Ecto neural progenitor cell (in vitro differentiated cells): ENCODE measurements around the gene CLK3.
"Not testable (repeated sequence)": the region's sequence is repeated elsewhere in the genome, so short reads cannot be mapped to it uniquely, and the experiment has no call there.

ENCODE experiments used
- DNase-seq: peaks from one replicate; pipeline ENCODE4 v3.0.0-alpha.2; 2018; ENCODE audit warnings: low spot score

Gene CLK3

DNA sequence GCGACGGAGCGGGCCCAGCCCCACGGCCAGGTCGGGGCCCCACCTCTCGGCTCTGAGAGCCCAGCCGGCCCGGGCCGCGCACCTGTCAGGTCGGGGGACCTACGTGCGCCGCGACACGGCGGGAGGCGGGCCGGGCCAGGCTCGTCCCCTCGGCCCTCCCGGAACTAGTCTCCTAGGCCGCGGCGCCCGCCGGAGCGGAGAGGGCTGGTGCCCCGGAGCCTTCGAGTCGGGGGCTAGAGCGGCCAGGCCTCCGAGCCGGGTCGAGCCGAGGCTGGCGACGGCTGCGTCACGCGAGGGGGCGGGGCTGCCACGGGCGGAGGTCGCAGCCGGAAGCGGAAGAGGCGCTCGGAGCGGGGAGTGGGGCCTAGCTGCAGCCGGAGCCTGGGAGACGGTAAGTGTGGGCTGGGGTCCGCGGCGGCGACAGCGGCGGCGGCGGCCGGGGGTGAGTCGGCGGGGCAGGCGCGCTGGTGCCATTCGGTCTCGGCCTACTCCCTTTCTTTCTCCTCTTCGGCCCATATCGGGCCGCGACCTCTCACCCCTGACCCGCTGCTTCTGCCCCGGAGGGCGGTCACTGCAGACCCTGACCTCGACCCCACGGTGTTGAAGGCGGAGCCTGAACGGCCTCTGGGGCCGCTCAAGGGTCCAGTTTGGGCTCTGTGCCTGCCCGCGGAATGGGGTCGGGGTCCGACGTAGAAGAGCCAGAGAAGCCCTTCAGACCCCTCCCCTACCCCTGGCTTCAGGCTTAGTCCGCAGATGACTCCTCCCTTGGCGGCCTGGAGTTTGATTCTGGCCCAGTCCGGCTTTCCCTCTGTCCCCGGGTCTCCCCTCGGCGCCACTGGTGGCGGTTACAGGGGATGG is at the start of gene CLK3:
Gene CLK3 (plus strand): TSS at position 329 of the 858 bp plus-strand sequence. CDS start 3,361 bp downstream, outside the sequence.
- DNase-seq = peak; percentile 97

- DNase-seq = no peak
Measured at GRCh38 chr15:74568594-74568993, 47.0 kb upstream of the CLK3 start.

DNA sequence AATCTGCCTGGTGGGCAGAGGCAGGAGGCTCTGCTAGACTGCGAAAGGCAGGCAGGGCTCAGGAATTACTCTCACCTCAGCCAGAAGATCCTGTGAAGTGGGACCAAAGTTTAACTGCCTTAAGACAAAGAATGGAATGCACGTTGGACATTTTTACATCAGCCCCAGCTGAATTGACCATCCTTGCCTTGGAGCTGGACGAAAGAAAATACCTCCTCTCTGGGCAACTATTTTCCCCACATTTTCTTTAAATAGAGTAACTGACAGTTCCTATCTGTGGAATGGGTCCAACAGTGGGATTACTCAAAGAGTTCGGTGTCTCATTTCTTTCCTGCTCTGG is 45.9 kb upstream of the CLK3 start:
- DNase-seq = no peak

- DNase-seq = no peak
Measured at GRCh38 chr15:74571191-74571590, 44.4 kb upstream of the CLK3 start.

GRCh38 chr15:74573987-74574386 is 41.6 kb upstream of the CLK3 start:
- DNase-seq = no peak

GRCh38 chr15:74578496-74578994 is 37.1 kb upstream of the CLK3 start:
- DNase-seq = no peak

DNA sequence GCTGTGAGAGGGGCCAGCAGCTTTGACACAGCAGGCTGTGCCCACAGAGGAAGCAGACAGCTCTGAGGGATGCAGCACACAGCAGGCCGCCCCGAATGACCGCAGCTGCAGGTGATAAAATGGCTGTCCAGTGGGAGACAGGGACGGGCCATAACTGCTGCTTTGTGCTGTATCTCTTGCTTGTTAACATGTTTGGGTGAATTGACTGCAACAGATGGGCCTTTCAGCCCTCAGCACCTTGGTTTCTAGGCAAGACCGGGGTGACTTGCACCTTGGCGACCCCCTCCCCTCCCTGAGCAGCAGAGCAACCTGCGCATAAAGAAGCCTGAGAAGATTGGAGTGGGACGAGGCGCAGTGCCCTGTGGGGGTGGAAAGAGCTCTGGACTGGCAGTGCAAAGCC is 36.6 kb upstream of the CLK3 start:
- no peak for DNase-seq

DNA sequence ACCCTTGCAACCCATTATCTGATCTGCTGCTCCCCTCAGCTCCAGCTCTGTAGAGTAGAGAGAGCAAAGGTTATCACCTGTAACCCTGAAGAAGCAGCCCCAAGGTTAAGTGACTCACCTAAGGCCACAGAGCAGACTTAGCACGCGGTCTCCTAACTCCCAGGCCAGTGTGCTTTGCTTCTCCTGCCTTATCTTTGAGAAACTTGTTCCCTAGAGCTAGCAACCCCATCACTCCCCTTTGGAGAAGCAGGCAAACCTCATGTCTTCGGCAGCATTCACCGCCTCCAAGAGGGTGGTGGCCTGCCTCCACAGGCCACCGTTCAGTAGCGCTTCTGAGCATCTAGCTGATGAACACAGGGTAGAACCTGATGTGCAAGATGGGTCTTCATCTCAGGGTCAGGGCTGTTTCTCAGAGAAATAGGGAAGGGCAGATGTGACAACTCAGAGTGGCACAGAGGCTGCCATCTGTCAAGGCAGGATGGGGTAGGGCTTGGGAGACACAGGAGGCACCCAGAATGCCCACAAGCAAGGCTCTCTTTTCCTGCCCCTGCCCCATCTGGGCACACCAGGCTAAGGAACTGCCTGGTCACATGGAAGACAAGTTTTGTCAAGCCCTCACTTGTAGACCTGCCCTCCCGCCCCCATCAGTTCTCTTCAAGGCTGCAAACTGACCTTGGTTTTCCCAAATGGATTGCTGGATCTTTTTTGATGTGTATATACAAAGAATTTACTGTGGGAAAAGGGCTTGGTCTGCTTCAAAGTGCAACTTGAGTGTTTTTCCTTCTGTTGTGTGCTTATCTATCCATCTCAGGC is 34.9 kb upstream of the CLK3 start:
- DNase-seq = no peak

DNA sequence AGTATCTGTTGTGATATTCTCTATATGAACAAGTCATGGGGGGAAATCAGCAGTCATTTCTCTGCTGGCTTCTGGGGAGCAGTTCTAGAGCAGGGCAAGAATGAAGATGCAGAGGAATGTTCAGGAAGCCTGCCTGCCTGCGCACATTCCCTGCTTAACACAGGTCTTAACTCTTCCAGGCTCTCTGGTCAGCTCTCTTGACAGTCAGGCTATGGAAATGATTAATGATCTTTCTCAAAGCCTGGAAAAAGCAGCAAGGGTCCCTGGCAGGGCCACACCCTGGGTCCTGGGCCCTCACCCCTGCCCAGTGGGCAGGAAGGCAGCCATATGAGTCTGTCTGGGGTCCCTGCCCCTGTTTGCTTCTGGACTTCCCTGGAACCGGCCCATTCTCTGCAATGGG is 31.4 kb upstream of the CLK3 start:
- no peak for DNase-seq

DNA sequence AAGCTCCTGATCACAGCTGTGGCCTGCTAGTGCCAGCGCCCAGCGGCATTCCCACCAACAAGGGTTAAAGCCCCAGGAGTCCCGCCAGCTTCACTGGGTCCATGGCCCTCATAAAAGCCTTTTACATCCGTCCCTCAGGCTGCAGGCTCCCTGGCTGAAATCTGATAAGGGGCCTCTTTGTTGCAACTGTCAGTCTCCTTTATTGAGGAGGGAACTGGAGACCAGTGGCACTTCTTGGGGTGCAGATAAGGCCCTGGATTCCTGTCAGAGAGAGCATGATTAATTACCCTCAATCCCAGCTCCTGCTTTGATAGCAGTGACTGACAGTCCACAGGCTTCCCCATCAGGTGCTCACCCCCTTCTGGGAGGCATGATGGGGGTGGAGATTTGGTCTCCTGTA is 30.9 kb upstream of the CLK3 start:
- DNase-seq = no peak

DNA sequence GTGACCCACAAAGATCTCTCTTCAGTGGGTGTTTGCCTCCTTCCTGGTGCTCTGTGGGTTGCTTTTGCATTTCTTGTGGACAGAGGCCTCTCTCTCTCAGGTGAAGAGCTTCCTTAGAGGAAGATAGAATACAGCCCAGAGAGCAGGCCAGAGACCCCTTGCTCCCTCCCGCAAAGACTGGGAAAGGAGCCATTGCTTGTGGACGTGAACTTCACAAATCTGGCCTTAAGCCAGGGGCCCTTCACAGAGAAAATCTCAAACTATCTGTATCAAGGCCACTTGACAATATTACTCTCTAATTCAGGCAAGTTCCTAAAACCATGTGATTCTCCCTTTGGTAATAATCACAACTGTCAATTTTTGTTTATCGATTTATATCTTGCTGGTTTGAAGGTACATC is 30.4 kb upstream of the CLK3 start:
- DNase-seq = no peak

DNA sequence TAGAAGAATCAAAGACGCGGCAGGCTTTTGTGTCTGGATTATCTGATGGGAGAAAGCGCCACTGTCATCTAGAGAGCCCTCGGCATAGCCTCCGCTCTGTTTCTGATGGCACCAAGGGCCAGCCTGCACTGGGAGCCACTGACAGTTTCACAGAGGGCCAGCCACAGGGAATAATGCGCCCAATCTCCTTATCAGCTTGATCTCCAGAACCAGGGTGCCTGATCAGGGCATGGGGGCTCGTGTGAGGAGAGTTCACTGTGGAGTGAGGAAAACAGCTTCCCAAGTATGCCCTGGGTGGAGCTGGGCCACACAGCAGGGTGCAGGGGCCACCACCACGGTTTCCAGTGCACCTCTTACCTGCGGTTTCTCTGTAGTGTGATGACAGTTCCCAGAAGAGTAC is 29.8 kb upstream of the CLK3 start:
- no peak for DNase-seq

DNA sequence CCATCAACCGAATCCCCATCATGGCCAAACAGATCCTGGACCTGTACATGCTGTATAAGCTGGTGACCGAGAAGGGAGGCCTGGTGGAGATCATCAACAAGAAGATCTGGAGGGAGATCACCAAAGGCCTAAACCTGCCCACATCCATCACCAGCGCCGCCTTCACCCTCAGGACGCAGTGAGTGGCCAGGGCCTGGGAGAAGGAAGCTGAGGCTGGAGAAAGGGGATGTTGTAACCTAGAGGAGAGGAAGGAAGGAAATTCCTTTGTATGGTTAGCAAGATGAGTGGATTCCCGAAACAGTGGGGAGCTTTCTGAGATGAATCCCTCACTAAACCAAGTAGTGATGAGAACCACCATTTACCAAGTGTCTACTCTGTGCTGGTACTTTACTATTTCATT is 25.8 kb upstream of the CLK3 start:
- no peak for DNase-seq

- no peak for DNase-seq
Measured at GRCh38 chr15:74592222-74592621, 23.4 kb upstream of the CLK3 start.

DNA sequence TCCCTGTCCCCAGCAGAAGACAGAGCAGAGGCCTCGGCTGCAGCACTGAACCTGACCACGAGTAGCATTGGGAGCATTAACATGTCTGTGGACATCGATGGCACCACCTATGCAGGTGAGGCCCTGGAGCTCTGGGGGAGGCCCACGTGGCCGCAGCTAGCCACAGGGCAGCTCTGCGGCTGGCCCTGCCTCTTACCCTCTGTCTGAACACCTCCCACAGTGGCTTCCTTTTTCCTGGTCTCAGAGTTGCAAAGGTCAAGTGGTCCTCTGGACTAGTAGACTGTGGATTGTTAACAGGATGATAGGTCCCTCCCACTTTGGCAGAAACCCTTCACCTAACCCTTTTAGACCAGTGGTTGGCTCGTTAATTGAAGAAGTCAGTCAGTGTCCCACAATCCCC is 22.5 kb upstream of the CLK3 start:
- DNase-seq = no peak

- DNase-seq = no peak
Measured at GRCh38 chr15:74594455-74594854, 21.2 kb upstream of the CLK3 start.

GRCh38 chr15:74595271-74595670 is 20.4 kb upstream of the CLK3 start:
- no peak for DNase-seq

DNA sequence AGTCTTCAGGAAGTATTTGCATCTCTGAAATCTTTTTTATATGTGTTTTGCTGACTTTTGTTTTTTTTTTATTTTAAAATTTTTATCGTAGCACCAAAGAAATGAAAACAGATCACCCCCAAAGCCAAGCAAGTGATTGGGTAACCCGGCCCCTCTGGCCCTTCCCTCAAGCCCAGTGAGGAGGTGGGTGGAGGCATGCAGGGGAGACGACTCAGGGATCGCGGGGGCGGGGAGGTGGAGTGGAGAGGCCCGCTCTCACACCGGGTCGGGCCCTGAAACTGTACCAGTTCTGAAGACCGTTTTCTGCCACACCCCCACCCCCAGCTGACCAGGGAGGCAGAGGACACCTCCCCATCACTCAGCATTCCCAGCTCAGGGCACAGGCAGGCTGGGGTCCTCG is 18.9 kb upstream of the CLK3 start:
- DNase-seq = not testable (repeated sequence)

GRCh38 chr15:74597146-74597705 is 18.4 kb upstream of the CLK3 start:
- not testable (repeated sequence) for DNase-seq

- peak; percentile 90 for DNase-seq
Measured at GRCh38 chr15:74598126-74598842, 17.4 kb upstream of the CLK3 start.

- DNase-seq = no peak
Measured at GRCh38 chr15:74599156-74599555, 16.5 kb upstream of the CLK3 start.
